Measurements from ENCODE around the gene KLHL24.

- TF ChIP-seq CTCF (conservative IDR thresholded peaks at IDR 0.05 in 1 of 2, IDR thresholded peaks at IDR 0.05 in 1 of 2; ENCODE audit: extremely low read depth in 1 of 2, insufficient read depth in 1 of 2, low read depth in 1 of 2, low read length in 2 of 2) (no peak), EZH2 (IDR thresholded peaks at IDR 0.05; ENCODE audit: borderline replicate concordance, low read length) (no peak)
Measured at GRCh38 chr3:183733553-183733952, 98.1 kb downstream of the KLHL24 start.

All from mammary epithelial cell (primary cell).